ENCODE results near the gene ATP2B2.

Gene ATP2B2

GRCh38 chr3:10356461-10356981 lies 148.9 kb downstream of the ATP2B2 start:
- ATAC-seq = no peak; the same call in 2 of the 3 replicates
- TF ChIP-seq PATZ1 (CRISPR knock-in tag; IDR thresholded peaks at IDR 0.05; ENCODE audit: borderline replicate concordance) (no peak), CSDC2 (CRISPR knock-in tag; IDR thresholded peaks at IDR 0.05) (no peak), ZFP30 (CRISPR knock-in tag; IDR thresholded peaks at IDR 0.05) (no peak), ZNF565 (CRISPR knock-in tag; conservative IDR thresholded peaks at IDR 0.05; ENCODE audit: low read depth) (no peak), PPARA (CRISPR knock-in tag; IDR thresholded peaks at IDR 0.05; ENCODE audit: borderline replicate concordance) (no peak), GLIS3 (CRISPR knock-in tag; IDR thresholded peaks at IDR 0.05) (no peak), ZC3H10 (CRISPR knock-in tag; IDR thresholded peaks at IDR 0.05) (no peak), TCF4 (CRISPR knock-in tag; IDR thresholded peaks at IDR 0.05; ENCODE audit: borderline replicate concordance) (no peak), ESRRG (CRISPR knock-in tag; IDR thresholded peaks at IDR 0.05) (no peak), ISL1 (CRISPR knock-in tag; IDR thresholded peaks at IDR 0.05) (no peak), POU6F1 (CRISPR knock-in tag; IDR thresholded peaks at IDR 0.05; ENCODE audit: borderline replicate concordance, low read depth) (no peak), TSHZ2 (CRISPR knock-in tag; IDR thresholded peaks at IDR 0.05) (no peak), ZNF8 (CRISPR knock-in tag; IDR thresholded peaks at IDR 0.05) (no peak), RARB (CRISPR knock-in tag; IDR thresholded peaks at IDR 0.05) (no peak), SNAI2 (CRISPR knock-in tag; IDR thresholded peaks at IDR 0.05) (no peak)
- TF ChIP-seq, protein P1, sequence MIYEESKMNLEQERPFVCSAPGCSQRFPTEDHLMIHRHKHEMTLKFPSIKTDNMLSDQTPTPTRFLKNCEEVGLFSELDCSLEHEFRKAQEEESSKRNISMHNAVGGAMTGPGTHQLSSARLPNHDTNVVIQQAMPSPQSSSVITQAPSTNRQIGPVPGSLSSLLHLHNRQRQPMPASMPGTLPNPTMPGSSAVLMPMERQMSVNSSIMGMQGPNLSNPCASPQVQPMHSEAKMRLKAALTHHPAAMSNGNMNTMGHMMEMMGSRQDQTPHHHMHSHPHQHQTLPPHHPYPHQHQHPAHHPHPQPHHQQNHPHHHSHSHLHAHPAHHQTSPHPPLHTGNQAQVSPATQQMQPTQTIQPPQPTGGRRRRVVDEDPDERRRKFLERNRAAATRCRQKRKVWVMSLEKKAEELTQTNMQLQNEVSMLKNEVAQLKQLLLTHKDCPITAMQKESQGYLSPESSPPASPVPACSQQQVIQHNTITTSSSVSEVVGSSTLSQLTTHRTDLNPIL (CRISPR knock-in tag; IDR thresholded peaks at IDR 0.05; ENCODE audit: low read depth) = no peak

DNA sequence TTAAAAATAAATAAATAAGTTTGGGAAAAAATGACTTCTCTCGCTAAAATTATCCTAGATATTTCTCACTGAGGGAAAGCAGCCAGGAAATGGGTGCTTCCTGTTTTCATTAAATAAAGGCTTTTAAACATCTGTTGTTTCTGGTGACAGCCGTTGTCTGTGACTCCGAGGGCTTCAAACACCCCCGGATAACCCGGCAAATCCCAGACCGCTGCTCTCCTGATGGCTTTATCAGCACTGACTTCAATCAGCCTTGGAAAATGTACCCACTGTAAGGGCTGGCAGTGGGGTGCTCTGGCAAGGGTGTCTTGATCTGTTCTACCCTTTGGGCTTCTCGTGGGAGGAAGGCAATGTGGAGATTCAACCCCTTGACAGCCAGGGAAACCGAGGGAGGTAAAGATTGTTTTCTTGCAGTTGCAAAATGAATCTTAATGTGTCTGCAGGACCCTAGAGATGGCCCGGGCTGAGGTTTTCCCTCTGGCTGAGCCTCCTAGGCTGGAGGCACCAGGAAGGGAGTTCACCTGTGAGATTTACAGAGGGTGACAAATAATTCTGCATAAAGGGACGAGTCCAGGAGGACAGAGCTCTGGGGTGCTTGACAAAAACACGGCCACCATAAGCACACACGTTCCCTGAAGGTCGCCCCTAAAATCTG lies 150.9 kb downstream of the ATP2B2 start:
- TF ChIP-seq ZNF8 (CRISPR knock-in tag; IDR thresholded peaks at IDR 0.05) = no peak
- TF ChIP-seq ISL1 (CRISPR knock-in tag; IDR thresholded peaks at IDR 0.05) = no peak
- no peak for TF ChIP-seq PPARA (CRISPR knock-in tag; IDR thresholded peaks at IDR 0.05; ENCODE audit: borderline replicate concordance)
- TF ChIP-seq TCF4 (CRISPR knock-in tag; IDR thresholded peaks at IDR 0.05; ENCODE audit: borderline replicate concordance) = no peak; the same call in 1 of the 2 replicates
- TF ChIP-seq ZFP3 (CRISPR knock-in tag; IDR thresholded peaks at IDR 0.05) = no peak
- TF ChIP-seq ZNF70 (CRISPR knock-in tag; IDR thresholded peaks at IDR 0.05) = no peak
- TF ChIP-seq CSDC2 (CRISPR knock-in tag; IDR thresholded peaks at IDR 0.05) = no peak
- TF ChIP-seq ZNF565 (CRISPR knock-in tag; conservative IDR thresholded peaks at IDR 0.05; ENCODE audit: low read depth) = no peak
- no peak for TF ChIP-seq OSR1 (CRISPR knock-in tag; IDR thresholded peaks at IDR 0.05)
- no peak for TF ChIP-seq ZFP30 (CRISPR knock-in tag; IDR thresholded peaks at IDR 0.05)
- TF ChIP-seq, protein P1 (CRISPR knock-in tag; IDR thresholded peaks at IDR 0.05; ENCODE audit: low read depth) = no peak
- no peak for TF ChIP-seq BACH2 (CRISPR knock-in tag; IDR thresholded peaks at IDR 0.05; ENCODE audit: borderline replicate concordance)
- no peak for TF ChIP-seq ZC3H10 (CRISPR knock-in tag; IDR thresholded peaks at IDR 0.05)
- TF ChIP-seq TSHZ2 (CRISPR knock-in tag; IDR thresholded peaks at IDR 0.05) = no peak
- no peak for TF ChIP-seq POU6F1 (CRISPR knock-in tag; IDR thresholded peaks at IDR 0.05; ENCODE audit: borderline replicate concordance, low read depth)
- TF ChIP-seq PATZ1 (CRISPR knock-in tag; IDR thresholded peaks at IDR 0.05; ENCODE audit: borderline replicate concordance) = no peak
- ATAC-seq = 0 out of 3 replicates have a peak, but pooled peaks have one; percentile 6

Data from SK-N-SH treated with all-trans-retinoic acid at 6 μM for 48 hours (cell line).